Measurements from ENCODE around the gene ENSA.

ENSA gene

GRCh38 chr1:150613061-150613920, 16.1 kb downstream of the ENSA start:
- TF ChIP-seq MAX (IDR thresholded peaks at IDR 0.05) (no peak), FOXM1 (IDR thresholded peaks at IDR 0.05; ENCODE audit: borderline replicate concordance, low read depth) (no peak), USF1 (IDR thresholded peaks at IDR 0.05) (no peak), TEAD4 (IDR thresholded peaks at IDR 0.05) (no peak), EP300 (IDR thresholded peaks at IDR 0.05; ENCODE audit: borderline replicate concordance) (no peak), TCF12 (IDR thresholded peaks at IDR 0.05; ENCODE audit: low read depth) (no peak), TAF1 (IDR thresholded peaks at IDR 0.05; ENCODE audit: low read depth) (no peak), CREB1 (IDR thresholded peaks at IDR 0.05; ENCODE audit: low read depth) (no peak), NFIC (IDR thresholded peaks at IDR 0.05) (no peak), CEBPB (IDR thresholded peaks at IDR 0.05) (no peak), REST (IDR thresholded peaks at IDR 0.05; ENCODE audit: low read depth) (no peak), YY1 (IDR thresholded peaks at IDR 0.05; ENCODE audit: low read depth) (no peak)

GRCh38 chr1:150612014-150612345, 17.4 kb downstream of the ENSA start:
- TF ChIP-seq YY1 (IDR thresholded peaks at IDR 0.05; ENCODE audit: low read depth): no peak
- TF ChIP-seq CREB1 (IDR thresholded peaks at IDR 0.05; ENCODE audit: low read depth): no peak
- TF ChIP-seq EP300 (IDR thresholded peaks at IDR 0.05; ENCODE audit: borderline replicate concordance): no peak
- no peak for TF ChIP-seq REST (IDR thresholded peaks at IDR 0.05; ENCODE audit: low read depth)
- no peak for TF ChIP-seq TEAD4 (IDR thresholded peaks at IDR 0.05)
- no peak for TF ChIP-seq EGR1 (IDR thresholded peaks at IDR 0.05)
- TF ChIP-seq TAF1 (IDR thresholded peaks at IDR 0.05; ENCODE audit: low read depth): no peak
- TF ChIP-seq ZBTB7A (IDR thresholded peaks at IDR 0.05; ENCODE audit: low read depth): no peak
- no peak for TF ChIP-seq FOXM1 (IDR thresholded peaks at IDR 0.05; ENCODE audit: borderline replicate concordance, low read depth)
- TF ChIP-seq USF1 (IDR thresholded peaks at IDR 0.05): no peak
- TF ChIP-seq RAD21 (IDR thresholded peaks at IDR 0.05; ENCODE audit: low read depth): no peak
- TF ChIP-seq MAX (IDR thresholded peaks at IDR 0.05): no peak
- no peak for TF ChIP-seq NFIC (IDR thresholded peaks at IDR 0.05)
- TF ChIP-seq TCF12 (IDR thresholded peaks at IDR 0.05; ENCODE audit: low read depth): no peak

GRCh38 chr1:150610576-150610975, 18.8 kb downstream of the ENSA start:
- no peak for TF ChIP-seq EP300 (IDR thresholded peaks at IDR 0.05; ENCODE audit: borderline replicate concordance)
- TF ChIP-seq CEBPB (IDR thresholded peaks at IDR 0.05): no peak
- TF ChIP-seq CREB1 (IDR thresholded peaks at IDR 0.05; ENCODE audit: low read depth): no peak
- no peak for TF ChIP-seq YY1 (IDR thresholded peaks at IDR 0.05; ENCODE audit: low read depth)

GRCh38 chr1:150609732-150610131, 19.7 kb downstream of the ENSA start:
- TF ChIP-seq TEAD4 (IDR thresholded peaks at IDR 0.05): no peak
- TF ChIP-seq MAX (IDR thresholded peaks at IDR 0.05): no peak
- TF ChIP-seq USF1 (IDR thresholded peaks at IDR 0.05): no peak
- TF ChIP-seq EGR1 (IDR thresholded peaks at IDR 0.05): no peak
- no peak for TF ChIP-seq FOXM1 (IDR thresholded peaks at IDR 0.05; ENCODE audit: borderline replicate concordance, low read depth)
- no peak for TF ChIP-seq ZBTB7A (IDR thresholded peaks at IDR 0.05; ENCODE audit: low read depth)
- TF ChIP-seq REST (IDR thresholded peaks at IDR 0.05; ENCODE audit: low read depth): no peak
- TF ChIP-seq CEBPB (IDR thresholded peaks at IDR 0.05): no peak
- no peak for TF ChIP-seq TCF12 (IDR thresholded peaks at IDR 0.05; ENCODE audit: low read depth)

All from Ishikawa (cell line).